HG02571 (cell line): ENCODE measurements around the gene BLOC1S5.
A peak's percentile ranks its signal among the peaks of the same experiment; 100 is the strongest.

Source experiments
- ATAC-seq: cut with Tn5 transposase; IDR thresholded peaks from one replicate; pipeline ENCODE4 v1.9.1; 2021; ENCODE audit warnings: mild to moderate bottlenecking, moderate library complexity; ENCODE audit not compliant: unreplicated experiment

The BLOC1S5 gene

DNA sequence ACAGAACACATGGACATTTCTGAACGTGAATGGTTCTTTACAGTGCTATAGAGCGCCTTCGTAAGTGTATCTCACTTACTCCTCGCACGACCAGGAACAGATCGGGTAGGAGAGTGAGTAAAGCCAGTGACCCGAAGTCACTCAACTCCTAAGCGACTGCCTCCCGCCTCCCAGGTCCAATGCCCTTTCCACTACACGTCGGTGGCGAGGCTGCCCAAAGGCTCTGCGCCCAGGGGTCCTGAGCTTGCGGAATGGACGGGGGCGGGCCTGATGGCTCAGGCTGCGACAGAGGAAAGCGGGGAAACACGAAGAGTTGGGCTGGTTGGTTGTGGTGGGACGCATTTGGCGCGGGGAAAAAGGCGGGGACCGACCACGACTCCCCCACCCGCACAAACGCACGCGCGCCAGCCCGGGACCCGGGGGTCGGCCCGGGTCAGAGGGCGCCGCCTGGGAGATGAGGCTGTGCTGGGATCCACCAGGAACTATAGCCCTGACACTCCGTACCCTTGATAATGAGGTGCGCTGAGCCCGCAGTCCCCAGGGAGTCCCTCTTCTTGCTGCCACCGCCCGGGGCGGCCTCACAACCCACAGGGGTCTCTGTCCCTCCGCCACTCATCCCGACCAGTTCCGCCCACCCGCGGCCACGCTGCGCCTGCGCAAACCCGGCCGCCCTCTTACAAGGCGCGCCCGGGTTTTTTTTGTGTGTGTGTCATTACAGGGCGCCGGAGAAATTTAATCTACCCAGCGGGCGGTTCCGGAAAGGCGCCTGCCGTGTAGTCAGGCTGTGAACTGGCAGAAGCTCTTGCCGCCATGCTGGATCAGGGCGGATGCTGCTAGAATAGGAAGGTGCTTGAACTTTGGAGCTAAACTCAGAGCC lies at the start of gene BLOC1S5:
Gene BLOC1S5, minus strand, starts transcription at position 629 of the 877 bp plus-strand sequence. Its CDS starts 13 bp downstream, at position 616.
- ATAC-seq = peak; percentile 83

GRCh38 chr6:8113131-8113654 lies 49.0 kb upstream of the BLOC1S5 start:
- no peak for ATAC-seq

DNA sequence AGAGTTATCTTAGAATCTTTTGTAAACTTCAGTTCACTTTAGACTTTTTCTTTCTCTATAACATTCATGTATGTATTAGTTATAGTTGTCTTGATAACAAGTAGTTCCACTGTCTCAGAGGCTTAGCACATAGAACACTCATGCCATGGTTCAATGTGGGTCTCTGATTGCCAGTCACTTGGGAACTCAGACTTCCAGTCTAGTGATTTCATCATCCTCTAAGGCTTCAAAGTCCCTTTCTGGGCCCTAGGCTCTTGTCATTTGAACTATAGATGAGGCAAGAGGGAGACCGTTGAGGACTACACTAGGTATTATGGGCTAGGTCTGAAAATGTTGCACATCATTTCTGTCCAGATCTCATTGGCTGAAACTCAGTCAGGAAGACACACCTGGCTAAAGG lies 46.5 kb upstream of the BLOC1S5 start:
- ATAC-seq = no peak

- ATAC-seq = peak; percentile 92
Measured at GRCh38 chr6:8110117-8110721, 46.0 kb upstream of the BLOC1S5 start.

GRCh38 chr6:8108759-8109539 lies 44.8 kb upstream of the BLOC1S5 start:
- ATAC-seq = no peak

- ATAC-seq = no peak
Measured at GRCh38 chr6:8108031-8108660, 44.0 kb upstream of the BLOC1S5 start.

DNA sequence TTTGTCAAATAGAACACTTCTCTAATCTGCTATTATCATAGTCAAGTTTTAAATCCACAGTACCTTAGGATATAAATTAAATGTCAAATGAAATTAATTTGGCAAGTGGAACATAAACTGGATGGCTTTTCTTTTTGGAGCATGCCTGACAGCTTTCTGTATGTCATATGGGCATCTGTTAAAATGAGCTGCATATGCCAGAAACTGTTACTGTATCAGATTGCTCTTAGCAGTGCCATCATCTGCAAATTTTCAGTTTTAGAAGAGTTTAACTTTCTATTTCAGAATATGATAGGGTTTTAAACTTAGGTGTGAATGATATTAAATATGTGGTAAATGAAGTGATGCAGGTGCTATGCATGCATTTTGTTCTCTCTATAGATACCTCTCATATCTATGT lies 41.6 kb upstream of the BLOC1S5 start:
- ATAC-seq = no peak

GRCh38 chr6:8103726-8104125 lies 39.5 kb upstream of the BLOC1S5 start:
- ATAC-seq = no peak

DNA sequence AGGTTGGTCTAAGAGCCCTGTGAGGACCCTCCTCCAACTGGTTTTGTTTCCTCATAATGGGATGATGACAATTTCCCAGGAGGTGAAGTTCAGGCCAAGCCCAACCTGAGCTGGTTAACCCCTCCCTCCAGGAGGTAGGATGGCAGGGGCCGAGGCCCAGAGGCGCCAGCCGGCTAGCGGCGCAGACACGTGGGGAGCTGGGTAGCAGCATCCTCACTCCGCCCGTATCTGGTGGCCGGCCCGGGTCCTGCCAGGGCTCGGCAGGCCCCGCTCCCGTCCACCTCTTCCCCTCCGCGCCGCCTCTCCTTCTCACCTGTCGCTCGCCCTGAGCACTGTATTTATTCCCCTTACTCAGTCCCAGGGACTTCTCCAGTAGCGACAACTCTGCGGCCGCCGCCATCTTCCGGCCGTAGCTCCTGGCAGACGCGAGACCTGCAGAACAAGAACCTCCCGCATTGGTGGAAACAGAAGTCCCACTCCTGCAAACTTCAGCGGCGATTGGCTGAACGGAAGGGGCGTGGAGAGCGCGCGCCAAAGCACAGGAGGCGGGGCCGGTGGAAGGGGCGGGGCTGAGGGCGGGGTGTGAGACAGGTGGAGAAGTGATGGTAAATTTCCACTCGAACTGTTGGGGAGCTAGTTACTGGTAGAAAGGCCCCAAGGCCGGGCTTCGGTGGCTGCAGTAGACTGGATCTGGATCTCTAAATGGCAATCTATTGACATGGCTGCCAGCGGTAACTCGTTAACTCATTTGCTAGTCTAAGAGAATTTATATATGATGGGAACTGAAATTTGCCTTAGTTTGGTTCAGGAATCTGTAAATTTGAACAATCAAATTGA lies 38.2 kb upstream of the BLOC1S5 start, which contains the start of gene EEF1E1:
Gene EEF1E1, minus strand, starts transcription at position 427 of the 837 bp plus-strand sequence. Its CDS starts 27 bp downstream, at position 400.
- peak; percentile 99 for ATAC-seq

GRCh38 chr6:8100159-8100854 lies 36.1 kb upstream of the BLOC1S5 start:
- ATAC-seq = no peak

GRCh38 chr6:8090650-8091049 lies 26.5 kb upstream of the BLOC1S5 start:
- no peak for ATAC-seq

- ATAC-seq = no peak
Measured at GRCh38 chr6:8088886-8089285, 24.7 kb upstream of the BLOC1S5 start.

GRCh38 chr6:8087870-8088754 lies 23.9 kb upstream of the BLOC1S5 start:
- ATAC-seq = no peak

GRCh38 chr6:8086755-8087306 lies 22.6 kb upstream of the BLOC1S5 start:
- no peak for ATAC-seq

DNA sequence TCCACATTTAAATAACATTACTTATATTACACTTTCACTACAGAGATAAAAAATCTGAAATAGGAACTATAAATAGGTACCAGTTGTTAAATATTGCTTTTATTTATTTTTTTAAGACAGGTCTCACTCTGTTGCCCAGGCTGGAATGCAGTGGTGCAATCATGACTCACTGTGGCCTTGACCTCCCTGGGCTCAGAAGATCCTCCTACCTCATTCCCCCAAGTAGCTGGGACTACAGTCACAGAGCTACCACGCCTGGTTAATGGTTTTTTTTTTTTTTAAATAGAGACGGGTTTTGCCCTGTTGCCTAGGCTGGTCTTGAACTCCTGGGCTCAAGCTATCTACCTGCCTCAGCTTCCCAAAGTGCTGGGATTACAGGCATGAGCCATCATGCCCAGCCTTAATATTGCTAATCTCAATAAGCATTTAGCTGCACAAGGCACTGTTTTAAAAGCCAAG lies 20.9 kb upstream of the BLOC1S5 start:
- no peak for ATAC-seq

GRCh38 chr6:8084586-8084985 lies 20.4 kb upstream of the BLOC1S5 start:
- ATAC-seq = no peak

DNA sequence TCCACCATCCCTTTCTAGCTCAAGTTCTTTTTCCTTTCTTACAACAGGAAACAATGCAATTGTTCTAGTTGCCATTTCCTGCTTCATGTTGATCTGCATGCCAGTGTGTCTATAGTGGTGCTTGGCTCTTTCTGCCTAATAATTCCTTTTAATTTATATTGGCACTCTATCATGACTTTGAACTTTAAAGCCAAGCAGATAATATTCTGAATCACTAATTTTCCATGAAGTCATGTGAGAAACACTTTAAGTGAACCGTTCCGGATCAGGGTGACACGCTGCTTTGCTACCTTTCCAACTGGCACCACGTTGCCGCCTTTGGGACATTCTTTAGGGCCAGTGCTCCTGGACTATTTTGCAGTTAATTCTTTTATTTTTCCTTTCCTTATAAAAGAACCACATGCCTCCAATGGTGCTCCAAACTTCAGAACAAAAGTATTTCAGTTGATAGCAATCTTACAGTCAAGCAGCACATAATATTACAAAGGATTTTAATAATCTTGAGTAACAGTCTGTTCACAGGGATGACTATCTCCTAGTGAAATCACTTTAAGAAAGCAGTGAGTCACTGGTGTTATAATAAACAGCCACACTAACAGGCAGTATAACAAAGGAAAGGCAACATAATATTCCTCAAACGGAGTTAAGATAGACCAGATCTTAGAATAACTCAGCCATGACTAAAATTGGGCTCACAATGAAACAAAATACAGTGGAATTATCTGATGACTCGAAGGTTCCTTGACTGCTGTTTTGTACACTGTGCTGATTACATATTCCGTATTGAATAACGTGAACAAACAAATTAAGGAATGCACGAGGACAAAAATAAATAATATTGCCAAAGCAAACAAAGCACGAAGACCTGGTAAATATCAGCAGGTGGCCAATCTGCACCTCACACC lies 19.0 kb upstream of the BLOC1S5 start:
- ATAC-seq = no peak
